ENCODE data around the gene S1PR5.

S1PR5 gene

GRCh38 chr19:10478903-10479384, 38.3 kb downstream of the S1PR5 start:
- Histone ChIP-seq H3K9me3 (ENCODE audit: control insufficient read depth, insufficient read depth, low read length) (no peaks in the 10 kb centered on the region), H3K27me3 (ENCODE audit: control insufficient read depth, insufficient read depth, low read length) (peaks cover 11% of the 10 kb centered on the region), H3K9ac (ENCODE audit: low read depth, low read length) (no peak overlapping the region), H3K36me3 (ENCODE audit: control insufficient read depth, insufficient read depth, low read length) (no peaks in the 10 kb centered on the region), H3K4me3 (ENCODE audit: low read depth, low read length) (peak overlapping the region; percentile 43), H3K4me1 (ENCODE audit: control insufficient read depth, insufficient read depth, low read length) (no peaks in the 10 kb centered on the region)

GRCh38 chr19:10478476-10478875, 38.8 kb downstream of the S1PR5 start:
- Histone ChIP-seq H3K36me3 (ENCODE audit: control insufficient read depth, insufficient read depth, low read length) (no peaks in the 10 kb centered on the region), H3K9ac (ENCODE audit: low read depth, low read length) (no peak overlapping the region), H3K9me3 (ENCODE audit: control insufficient read depth, insufficient read depth, low read length) (no peaks in the 10 kb centered on the region), H3K4me1 (ENCODE audit: control insufficient read depth, insufficient read depth, low read length) (no peaks in the 10 kb centered on the region), H3K4me3 (ENCODE audit: low read depth, low read length) (no peak overlapping the region), H3K27me3 (ENCODE audit: control insufficient read depth, insufficient read depth, low read length) (peaks cover 11% of the 10 kb centered on the region)

GRCh38 chr19:10474962-10475451, 42.2 kb downstream of the S1PR5 start:
- Histone ChIP-seq H3K36me3 (ENCODE audit: control insufficient read depth, insufficient read depth, low read length) (no peaks in the 10 kb centered on the region), H3K4me1 (ENCODE audit: control insufficient read depth, insufficient read depth, low read length) (no peaks in the 10 kb centered on the region), H3K9ac (ENCODE audit: low read depth, low read length) (no peak overlapping the region), H3K9me3 (ENCODE audit: control insufficient read depth, insufficient read depth, low read length) (no peaks in the 10 kb centered on the region), H3K4me3 (ENCODE audit: low read depth, low read length) (no peak overlapping the region), H3K27me3 (ENCODE audit: control insufficient read depth, insufficient read depth, low read length) (peaks cover 10% of the 10 kb centered on the region)

GRCh38 chr19:10473192-10473591, 44.1 kb downstream of the S1PR5 start:
- H3K9me3 ChIP-seq (ENCODE audit: control insufficient read depth, insufficient read depth, low read length), result no peaks in the 10 kb centered on the region
- no peaks in the 10 kb centered on the region for H3K36me3 ChIP-seq (ENCODE audit: control insufficient read depth, insufficient read depth, low read length)
- no peak overlapping the region for H3K9ac ChIP-seq (ENCODE audit: low read depth, low read length)
- no peaks in the 10 kb centered on the region for H3K27me3 ChIP-seq (ENCODE audit: control insufficient read depth, insufficient read depth, low read length)
- H3K4me3 ChIP-seq (ENCODE audit: low read depth, low read length), result no peak overlapping the region
- H3K4me1 ChIP-seq (ENCODE audit: control insufficient read depth, insufficient read depth, low read length), result no peaks in the 10 kb centered on the region

GRCh38 chr19:10471909-10472308, 45.3 kb downstream of the S1PR5 start:
- Histone ChIP-seq H3K9me3 (ENCODE audit: control insufficient read depth, insufficient read depth, low read length) (no peaks in the 10 kb centered on the region), H3K4me3 (ENCODE audit: low read depth, low read length) (no peak overlapping the region), H3K9ac (ENCODE audit: low read depth, low read length) (no peak overlapping the region), H3K4me1 (ENCODE audit: control insufficient read depth, insufficient read depth, low read length) (no peaks in the 10 kb centered on the region), H3K36me3 (ENCODE audit: control insufficient read depth, insufficient read depth, low read length) (peaks cover 5% of the 10 kb centered on the region), H3K27me3 (ENCODE audit: control insufficient read depth, insufficient read depth, low read length) (no peaks in the 10 kb centered on the region)

- Histone ChIP-seq H3K4me3 (ENCODE audit: low read depth, low read length) (no peak overlapping the region), H3K4me1 (ENCODE audit: control insufficient read depth, insufficient read depth, low read length) (no peaks in the 10 kb centered on the region), H3K36me3 (ENCODE audit: control insufficient read depth, insufficient read depth, low read length) (peaks cover 5% of the 10 kb centered on the region), H3K9me3 (ENCODE audit: control insufficient read depth, insufficient read depth, low read length) (no peaks in the 10 kb centered on the region), H3K27me3 (ENCODE audit: control insufficient read depth, insufficient read depth, low read length) (no peaks in the 10 kb centered on the region), H3K9ac (ENCODE audit: low read depth, low read length) (no peak overlapping the region)
Observed at GRCh38 chr19:10468133-10468532, 49.1 kb downstream of the S1PR5 start.

GRCh38 chr19:10467104-10467706, 50.0 kb downstream of the S1PR5 start:
- Histone ChIP-seq H3K9me3 (ENCODE audit: control insufficient read depth, insufficient read depth, low read length) (no peaks in the 10 kb centered on the region), H3K9ac (ENCODE audit: low read depth, low read length) (no peak overlapping the region), H3K4me1 (ENCODE audit: control insufficient read depth, insufficient read depth, low read length) (no peaks in the 10 kb centered on the region), H3K36me3 (ENCODE audit: control insufficient read depth, insufficient read depth, low read length) (peaks cover 5% of the 10 kb centered on the region), H3K4me3 (ENCODE audit: low read depth, low read length) (no peak overlapping the region), H3K27me3 (ENCODE audit: control insufficient read depth, insufficient read depth, low read length) (no peaks in the 10 kb centered on the region)

- H3K9ac ChIP-seq (ENCODE audit: low read depth, low read length), result no peak overlapping the region
- peaks cover 5% of the 10 kb centered on the region for H3K36me3 ChIP-seq (ENCODE audit: control insufficient read depth, insufficient read depth, low read length)
- H3K27me3 ChIP-seq (ENCODE audit: control insufficient read depth, insufficient read depth, low read length), result no peaks in the 10 kb centered on the region
- H3K9me3 ChIP-seq (ENCODE audit: control insufficient read depth, insufficient read depth, low read length), result no peaks in the 10 kb centered on the region
- H3K4me3 ChIP-seq (ENCODE audit: low read depth, low read length), result no peak overlapping the region
- H3K4me1 ChIP-seq (ENCODE audit: control insufficient read depth, insufficient read depth, low read length), result no peaks in the 10 kb centered on the region
Observed at GRCh38 chr19:10464456-10464855, 52.8 kb downstream of the S1PR5 start.
